ENCODE results near the gene QDPR.

GRCh38 chr4:17482716-17483115 lies 29.2 kb downstream of the QDPR start:
- TF ChIP-seq PPARA (CRISPR knock-in tag; IDR thresholded peaks at IDR 0.05; ENCODE audit: borderline replicate concordance), result no peak
- TF ChIP-seq RARB (CRISPR knock-in tag; IDR thresholded peaks at IDR 0.05), result no peak
- no peak for TF ChIP-seq CSRNP3 (CRISPR knock-in tag; IDR thresholded peaks at IDR 0.05)
- TF ChIP-seq ZFP30 (CRISPR knock-in tag; IDR thresholded peaks at IDR 0.05), result no peak
- no peak for TF ChIP-seq CREB5 (CRISPR knock-in tag; IDR thresholded peaks at IDR 0.05; ENCODE audit: low read depth)
- TF ChIP-seq ESRRG (CRISPR knock-in tag; IDR thresholded peaks at IDR 0.05), result no peak
- no peak for TF ChIP-seq ISL1 (CRISPR knock-in tag; IDR thresholded peaks at IDR 0.05)
